Spleen (tissue), 11 donors: ENCODE measurements around the gene CEBPB. TPM values are rescaled to one million over a fixed set of nuclear protein-coding genes. Genes with fewer than 3 reads are reported as not detected.
A peak's percentile ranks its signal among the peaks of the same experiment; 100 is the strongest.

ENCODE experiments used
- DNase-seq: peaks from one replicate; pipeline ENCODE4 v3.0.0-alpha.2; 2020
- H3K27ac ChIP-seq, 8 donors: fragments of 200-600 bp; sonication (generic) in 7 of 8; 1 replicate in 4 of 8; 2 replicates in 4 of 8; pipeline versions ENCODE4 v1.5.0 to v1.8.0; 2016 to 2021; ENCODE audit warnings: inconsistent platforms in 4 of 8, mild to moderate bottlenecking in 4 of 8, moderate library complexity in 1 of 8
- H3K27me3 ChIP-seq, 7 donors: fragments of 200-600 bp; sonication (generic) in 6 of 7; replicated peaks in 1 of 7; 1 replicate in 4 of 7; 2 replicates in 3 of 7; pipeline versions ENCODE4 v1.5.0 to v1.8.0; 2016 to 2021; ENCODE audit warnings: inconsistent platforms in 3 of 7, mild to moderate bottlenecking in 1 of 7
- H3K36me3 ChIP-seq, 6 donors: fragments of 200-600 bp; sonication (generic) in 5 of 6; 1 replicate in 4 of 6; 2 replicates in 2 of 6; pipeline versions ENCODE4 v1.5.0 to v1.8.0; 2016 to 2021; ENCODE audit warnings: inconsistent platforms in 2 of 6
- H3K4me1 ChIP-seq, 6 donors: fragments of 200-600 bp; sonication (generic) in 5 of 6; 1 replicate in 3 of 6; 2 replicates in 3 of 6; pipeline versions ENCODE4 v1.5.0 to v1.8.0; 2016 to 2021; ENCODE audit warnings: inconsistent platforms in 3 of 6
- H3K4me3 ChIP-seq, 8 donors: fragments of 200-600 bp; sonication (generic) in 7 of 8; 1 replicate in 4 of 8; 2 replicates in 4 of 8; pipeline versions ENCODE4 v1.5.0 to v1.8.0; 2016 to 2021; ENCODE audit warnings: inconsistent platforms in 4 of 8, mild to moderate bottlenecking in 4 of 8, moderate library complexity in 2 of 8
- H3K9me3 ChIP-seq, 8 donors: fragments of 200-600 bp; sonication (generic) in 7 of 8; 1 replicate in 4 of 8; 2 replicates in 4 of 8; pipeline versions ENCODE4 v1.5.0 to v1.8.0; 2016 to 2021; ENCODE audit warnings: inconsistent platforms in 4 of 8
- CTCF ChIP-seq, 11 experiments: fragments of 200-600 bp in 7 of 11; fragments of 450-650 bp in 4 of 11; sonication (generic) in 4 of 11; IDR thresholded peaks in 8 of 11; conservative IDR thresholded peaks in 3 of 11; 1 replicate in 7 of 11; 2 replicates in 4 of 11; pipeline versions ENCODE4 v1.4.0 to v1.8.0; 2016 to 2021; ENCODE audit warnings: antibody characterized with exemption in 11 of 11, inconsistent platforms in 4 of 11, mild to moderate bottlenecking in 1 of 11
- POLR2A ChIP-seq, 3 donors: fragments of 450-650 bp; IDR thresholded peaks; one replicate each; pipeline ENCODE4 v1.5.1; 2017; ENCODE audit warnings: antibody characterized with exemption in 3 of 3, mild to moderate bottlenecking in 1 of 3
- POLR2AphosphoS5 ChIP-seq, 3 donors: sonication (generic); formaldehyde crosslinking; IDR thresholded peaks; one replicate each; pipeline ENCODE4 v1.5.1; 2017; ENCODE audit warnings: antibody characterized with exemption in 3 of 3
- WGBS, 5 donors: extraction: QIAGEN DNeasy Blood & Tissue Kit in 3 of 5; methylation state at CpG; one replicate each; pipeline versions ENCODE4 v1.1.5 to v1.1.7; 2013 to 2018; 5-methylcytosine and 5-hydroxymethylcytosine counted together
- intact Hi-C: fragments of 100-400 bp; cut with DNase I; formaldehyde crosslinking; loops from one replicate; pipeline ENCODE4 v1.15.0; 2023; ENCODE audit warnings: low total_unique reads
- polyA plus RNA-seq, 3 donors: library from polyadenylated mRNA; stranded (reverse); fragments of 200-250 nt; gene quantifications; one replicate each; pipeline ENCODE4 v1.2.1, GENCODE V29; 2013
- total RNA-seq, 7 donors: library from RNA; depleted of rRNA in 3 of 7; stranded (reverse); fragments of >200 nt in 3 of 7; fragmentation: NEBNext Ultra II Directional in 4 of 7; extraction: Animal tissue kit (Norgen Biotek cat#: 25700) in 4 of 7; gene quantifications; one replicate each; pipeline versions ENCODE4 v1.1.0 to v1.2.1, GENCODE V29; 2016 to 2021
- donor health status: healthy with polysubstance abuse.
- donor health status: DM: no; HTN: no; CAD: no; lungs with moderate emphysema.
- donor health status: DM: no; HTN: no; CAD: no.
- donor health status: Bipolar disorder and iron deficiency.
- donor health status: healthy.
- donor health status: DM: no; HTN: no; CAD: no.
- donor health status: DM: yes; HTN: yes; CAD: no.

Gene CEBPB
- total and polyA plus RNA-seq, 10 donors: 24.2 to 273 (median 105) TPM

- Histone ChIP-seq H3K27ac (peak overlapping the region in 3 of 8 donors; percentile 83 to 93 (median 89)), H3K4me3 (no peak overlapping the region), H3K36me3 (no peaks in the 10 kb centered on the region), H3K27me3 (peaks cover 0 to 4% (median 0%) of the 10 kb centered on the region in 7 donors), H3K9me3 (peaks cover 0 to 7% (median 1%) of the 10 kb centered on the region in 8 donors), H3K4me1 (peaks cover 0 to 59% (median 18%) of the 10 kb centered on the region in 6 donors)
- 57 to 82% (median 80%) methylated on average over 5 of the region's 5 CpGs for WGBS, 5 donors
- TF ChIP-seq POLR2AphosphoS5 (IDR thresholded peaks at IDR 0.05) (no peak), CTCF (IDR thresholded peaks at IDR 0.05 in 8 of 11, conservative IDR thresholded peaks at IDR 0.05 in 3 of 11) (no peak), POLR2A (IDR thresholded peaks at IDR 0.05) (no peak)
- no peak for DNase-seq
- intact Hi-C loops: no loop called here
These were observed 28.4 kb downstream of the CEBPB start for GRCh38 chr20:50218987-50219435.

GRCh38 chr20:50219600-50219999 lies 29.0 kb downstream of the CEBPB start:
- Histone ChIP-seq H3K4me1 (peaks cover 0 to 61% (median 18%) of the 10 kb centered on the region in 6 donors), H3K27ac (peak overlapping the region in 5 of 8 donors; percentile 65 to 93 (median 89))

GRCh38 chr20:50220093-50220893 lies 29.7 kb downstream of the CEBPB start:
- DNase-seq: no peak
- Histone ChIP-seq H3K27ac (peak overlapping the region in 7 of 8 donors; percentile 65 to 93 (median 84)), H3K4me3 (peak overlapping the region in 1 of 8 donors; percentile 39), H3K9me3 (peaks cover 0 to 11% (median 1%) of the 10 kb centered on the region in 8 donors), H3K36me3 (no peaks in the 10 kb centered on the region), H3K4me1 (peaks cover 0 to 56% (median 19%) of the 10 kb centered on the region in 6 donors), H3K27me3 (peaks cover 0 to 4% (median 0%) of the 10 kb centered on the region in 7 donors)
- intact Hi-C loops: no loop called here
- WGBS, 5 donors: 72 to 87% (median 81%) methylated on average over 11 of the region's 11 CpGs
- no peak for TF ChIP-seq CTCF (IDR thresholded peaks at IDR 0.05 in 8 of 11, conservative IDR thresholded peaks at IDR 0.05 in 3 of 11)
- TF ChIP-seq POLR2AphosphoS5 (IDR thresholded peaks at IDR 0.05): no peak
- no peak for TF ChIP-seq POLR2A (IDR thresholded peaks at IDR 0.05)

More at GRCh38 chr20:50219600-50219999, 29.0 kb downstream of the CEBPB start:
- H3K27me3 ChIP-seq: peaks cover 0 to 4% (median 0%) of the 10 kb centered on the region in 7 donors
- peaks cover 0 to 11% (median 1%) of the 10 kb centered on the region in 8 donors for H3K9me3 ChIP-seq
- intact Hi-C loops: no loop called here
- no peak for DNase-seq
- no peak overlapping the region for H3K4me3 ChIP-seq
- 67 to 97% (median 75%) methylated on average over 4 of the region's 4 CpGs for WGBS, 5 donors
- H3K36me3 ChIP-seq: no peaks in the 10 kb centered on the region
- TF ChIP-seq POLR2A (IDR thresholded peaks at IDR 0.05): no peak
- no peak for TF ChIP-seq POLR2AphosphoS5 (IDR thresholded peaks at IDR 0.05)
- no peak for TF ChIP-seq CTCF (IDR thresholded peaks at IDR 0.05 in 8 of 11, conservative IDR thresholded peaks at IDR 0.05 in 3 of 11)

GRCh38 chr20:50220894-50221365 lies 30.3 kb downstream of the CEBPB start:
- Histone ChIP-seq H3K4me1 (peaks cover 0 to 60% (median 21%) of the 10 kb centered on the region in 6 donors), H3K36me3 (no peaks in the 10 kb centered on the region), H3K4me3 (peak overlapping the region in 1 of 8 donors; percentile 39), H3K27ac (peak overlapping the region in 7 of 8 donors; percentile 65 to 93 (median 84)), H3K27me3 (peaks cover 0 to 1% (median 0%) of the 10 kb centered on the region in 7 donors), H3K9me3 (peaks cover 0 to 11% (median 1%) of the 10 kb centered on the region in 8 donors)
- 45 to 80% (median 55%) methylated on average over 13 of the region's 13 CpGs for WGBS, 5 donors
- no peak for DNase-seq
- TF ChIP-seq POLR2A (IDR thresholded peaks at IDR 0.05) (no peak), CTCF (IDR thresholded peaks at IDR 0.05 in 8 of 11, conservative IDR thresholded peaks at IDR 0.05 in 3 of 11) (no peak), POLR2AphosphoS5 (IDR thresholded peaks at IDR 0.05) (no peak)
- intact Hi-C loops: no loop called here
